ENCODE results near the gene TSPEAR.

DNA sequence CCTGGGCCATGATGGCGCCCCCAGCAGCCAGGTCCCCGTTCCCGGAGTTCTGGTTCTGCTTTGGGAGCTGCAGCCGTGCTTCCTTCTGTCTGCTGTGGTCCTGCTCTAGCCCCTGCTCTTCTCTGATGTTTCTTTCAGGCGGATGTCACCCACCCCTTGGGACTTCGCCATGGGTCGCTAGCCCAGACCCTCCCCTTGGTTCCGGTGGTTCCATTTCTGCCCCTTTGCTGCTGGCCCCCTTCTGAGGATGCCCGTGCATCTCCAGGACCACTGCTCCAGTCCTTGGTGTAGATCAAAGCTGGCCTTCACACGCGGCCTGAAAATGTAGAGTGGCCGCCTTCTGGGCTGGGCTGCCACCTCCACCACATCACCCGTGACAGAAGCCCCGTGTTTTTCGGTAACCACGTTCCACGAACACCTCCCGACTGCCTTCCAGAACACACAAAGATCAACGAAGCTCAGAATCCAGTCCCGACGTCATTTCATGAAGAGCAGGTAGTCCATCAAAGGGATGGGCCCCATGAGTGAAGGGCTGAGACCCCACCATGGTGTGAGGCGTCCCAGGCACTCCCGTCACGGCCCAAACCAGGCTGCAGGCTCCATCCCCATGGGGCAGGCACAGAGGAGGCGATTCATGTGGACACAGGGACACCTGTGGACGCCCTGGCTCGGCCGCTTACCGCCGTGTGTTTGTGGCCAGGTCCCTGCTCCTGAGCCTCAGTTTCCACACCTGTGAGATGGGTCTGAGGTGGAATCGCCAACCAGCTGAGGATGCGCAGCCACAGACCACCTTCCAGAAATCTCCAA, 195.8 kb downstream of the TSPEAR start:
- TF ChIP-seq SP1 (IDR thresholded peaks at IDR 0.05), result no peak
- TF ChIP-seq PKNOX1 (IDR thresholded peaks at IDR 0.05), result no peak
- TF ChIP-seq HDGF (IDR thresholded peaks at IDR 0.05; ENCODE audit: borderline replicate concordance), result no peak
- TF ChIP-seq NFRKB (IDR thresholded peaks at IDR 0.05), result no peak
- no peak for TF ChIP-seq FOXM1 (IDR thresholded peaks at IDR 0.05; ENCODE audit: borderline replicate concordance)
- TF ChIP-seq FOXK2 (IDR thresholded peaks at IDR 0.05), result no peak
- TF ChIP-seq ELF4 (IDR thresholded peaks at IDR 0.05), result no peak

Data from HEK293T (cell line).